Natural killer cell (primary cell): ENCODE data around the gene DUOXA1. TPM values are rescaled to one million over a fixed set of nuclear protein-coding genes. Genes with fewer than 3 reads are reported as not detected.
"Not testable (repeated sequence)": the region's sequence is repeated elsewhere in the genome, so short reads cannot be mapped to it uniquely, and the experiment has no call there.

Source experiments
- ATAC-seq, 3 donors: fragments of 150-1000 bp in 2 of 3; fragments of 200-7000 bp in 1 of 3; cut with Tn5 transposase; 1 replicate in 1 of 3; 2 replicates in 2 of 3; pipeline ENCODE4 v1.10.0; 2021; ENCODE audit warnings: mild to moderate bottlenecking in 2 of 3, moderate library complexity in 2 of 3
- DNase-seq, 2 donors: peaks; one replicate each; pipeline versions ENCODE4 v3.0.0 to v3.0.0-alpha.2; 2013 to 2021; ENCODE audit warnings: mixed read lengths in 1 of 2
- H3K27ac ChIP-seq: one replicate; pipeline ENCODE4 v1.5.1; 2013; ENCODE audit warnings: mild to moderate bottlenecking, low read length
- H3K27me3 ChIP-seq: one replicate; pipeline ENCODE4 v1.6.1; 2013; ENCODE audit warnings: low read length; ENCODE audit not compliant: control insufficient read depth, insufficient read depth
- H3K36me3 ChIP-seq: one replicate; pipeline ENCODE4 v1.6.1; 2013; ENCODE audit warnings: low read length; ENCODE audit not compliant: control insufficient read depth, insufficient read depth
- H3K4me1 ChIP-seq: one replicate; pipeline ENCODE4 v1.6.1; 2013; ENCODE audit warnings: low read length; ENCODE audit not compliant: control insufficient read depth, insufficient read depth
- H3K4me3 ChIP-seq: one replicate; pipeline ENCODE4 v1.5.1; 2013; ENCODE audit warnings: low read length
- H3K9me3 ChIP-seq: one replicate; pipeline ENCODE4 v1.6.1; 2013; ENCODE audit warnings: low read length; ENCODE audit not compliant: control insufficient read depth, insufficient read depth
- H3K27ac Mint-ChIP-seq, 2 donors: one replicate each; pipeline ENCODE4 v1.8.0; 2022; ENCODE audit warnings: mild to moderate bottlenecking in 2 of 2, mixed read lengths in 2 of 2, moderate library complexity in 1 of 2
- H3K27me3 Mint-ChIP-seq, 2 donors: one replicate each; pipeline ENCODE4 v1.8.0; 2022; ENCODE audit warnings: low read depth in 2 of 2, mixed read lengths in 2 of 2
- H3K36me3 Mint-ChIP-seq: one replicate; pipeline ENCODE4 v1.8.0; 2022; ENCODE audit warnings: mixed read lengths
- H3K4me1 Mint-ChIP-seq, 2 donors: one replicate each; pipeline ENCODE4 v1.8.0; 2022; ENCODE audit warnings: mixed read lengths in 2 of 2
- H3K4me3 Mint-ChIP-seq: one replicate; pipeline ENCODE4 v1.8.0; 2022; ENCODE audit warnings: mild to moderate bottlenecking, moderate library complexity, mixed read lengths
- H3K9me3 Mint-ChIP-seq, 2 donors: one replicate each; pipeline ENCODE4 v1.8.0; 2022; ENCODE audit warnings: mixed read lengths in 2 of 2
- WGBS: methylation state at CpG from one replicate; pipeline ENCODE4 v1.1.7; 2013; ENCODE audit warnings: missing lambda C conversion rate; ENCODE audit not compliant: insufficient coverage; 5-methylcytosine and 5-hydroxymethylcytosine counted together
- intact Hi-C: fragments of 100-400 bp; cut with micrococcal nuclease; formaldehyde crosslinking; loops from one replicate; pipeline ENCODE4 v1.14.2; 2022
- total RNA-seq, 4 donors: library from RNA; stranded (reverse); fragments of 120-200 nt in 1 of 4; gene quantifications; one replicate each; pipeline versions ENCODE4 v1.2.3 to v1.2.4, GENCODE V29; 2013 to 2022
- TF ChIP-seq, protein P1 (sequence below): fragments of 200-600 bp; IDR thresholded peaks from one replicate; pipeline ENCODE4 v1.8.0; 2022; ENCODE audit warnings: antibody characterized with exemption

The DUOXA1 gene
- total RNA-seq, 3 donors from 2014 or later (not counting 1 experiment from before 2014, with no cell fraction given) = 0.39 to 0.40 TPM; not detected in 1

DNA sequence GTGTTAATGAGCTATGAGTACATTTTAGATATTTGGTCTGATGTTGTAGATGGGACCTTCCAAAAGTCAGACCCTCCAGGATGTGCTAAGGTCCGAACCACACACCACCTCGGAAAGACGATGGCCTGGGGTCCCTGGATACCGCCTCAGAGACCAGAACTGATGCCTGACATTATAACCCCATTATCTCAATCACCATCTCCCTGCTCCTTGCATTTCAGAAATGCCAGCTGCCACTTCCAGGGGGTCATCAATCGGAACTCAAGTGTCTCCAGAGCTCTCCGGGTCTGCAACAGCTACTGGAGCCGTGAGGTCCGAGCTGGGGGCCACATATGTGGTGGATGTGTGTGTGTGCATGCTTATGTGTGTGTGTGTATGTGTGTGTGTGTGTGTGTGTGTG is 8.0 kb upstream of the DUOXA1 start:
- Mint-ChIP-seq H3K27ac (no peak overlapping the region), H3K4me3 (no peak overlapping the region), H3K4me1 (peaks cover 0 to 18% of the 10 kb centered on the region in 2 donors), H3K36me3 (no peaks in the 10 kb centered on the region), H3K27me3 (peaks cover 30 to 31% of the 10 kb centered on the region in 2 donors), H3K9me3 (no peaks in the 10 kb centered on the region)
- DNase-seq (no peak), ATAC-seq (no peak)
- 89% methylated on average over 8 of the region's 8 CpGs for WGBS
- intact Hi-C loops = no loop called here
- no peaks in the 10 kb centered on the region for H3K36me3 ChIP-seq
- no peaks in the 10 kb centered on the region for H3K9me3 ChIP-seq
- no peak overlapping the region for H3K27ac ChIP-seq
- H3K4me3 ChIP-seq = no peak overlapping the region
- peaks cover 8% of the 10 kb centered on the region for H3K4me1 ChIP-seq
- peaks cover 19% of the 10 kb centered on the region for H3K27me3 ChIP-seq
- TF ChIP-seq, protein P1, sequence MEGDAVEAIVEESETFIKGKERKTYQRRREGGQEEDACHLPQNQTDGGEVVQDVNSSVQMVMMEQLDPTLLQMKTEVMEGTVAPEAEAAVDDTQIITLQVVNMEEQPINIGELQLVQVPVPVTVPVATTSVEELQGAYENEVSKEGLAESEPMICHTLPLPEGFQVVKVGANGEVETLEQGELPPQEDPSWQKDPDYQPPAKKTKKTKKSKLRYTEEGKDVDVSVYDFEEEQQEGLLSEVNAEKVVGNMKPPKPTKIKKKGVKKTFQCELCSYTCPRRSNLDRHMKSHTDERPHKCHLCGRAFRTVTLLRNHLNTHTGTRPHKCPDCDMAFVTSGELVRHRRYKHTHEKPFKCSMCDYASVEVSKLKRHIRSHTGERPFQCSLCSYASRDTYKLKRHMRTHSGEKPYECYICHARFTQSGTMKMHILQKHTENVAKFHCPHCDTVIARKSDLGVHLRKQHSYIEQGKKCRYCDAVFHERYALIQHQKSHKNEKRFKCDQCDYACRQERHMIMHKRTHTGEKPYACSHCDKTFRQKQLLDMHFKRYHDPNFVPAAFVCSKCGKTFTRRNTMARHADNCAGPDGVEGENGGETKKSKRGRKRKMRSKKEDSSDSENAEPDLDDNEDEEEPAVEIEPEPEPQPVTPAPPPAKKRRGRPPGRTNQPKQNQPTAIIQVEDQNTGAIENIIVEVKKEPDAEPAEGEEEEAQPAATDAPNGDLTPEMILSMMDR = no peak

GRCh38 chr15:45136378-45136764 is 6.7 kb upstream of the DUOXA1 start:
- no peak overlapping the region for H3K4me3 ChIP-seq
- Mint-ChIP-seq H3K4me3 (peak overlapping the region; percentile 37), H3K27me3 (peaks cover 37 to 43% of the 10 kb centered on the region in 2 donors), H3K27ac (no peak overlapping the region), H3K4me1 (peaks cover 0 to 18% of the 10 kb centered on the region in 2 donors), H3K36me3 (no peaks in the 10 kb centered on the region), H3K9me3 (no peaks in the 10 kb centered on the region)
- no peaks in the 10 kb centered on the region for H3K9me3 ChIP-seq
- WGBS = 15% methylated on average over 8 of the region's 10 CpGs
- peaks cover 20% of the 10 kb centered on the region for H3K27me3 ChIP-seq
- ATAC-seq (no peak), DNase-seq (peak in 1 of 2 donors; percentile 50)
- no peak overlapping the region for H3K27ac ChIP-seq
- intact Hi-C loops = no loop called here
- TF ChIP-seq, protein P1 = no peak
- no peaks in the 10 kb centered on the region for H3K36me3 ChIP-seq
- H3K4me1 ChIP-seq = peaks cover 8% of the 10 kb centered on the region

DNA sequence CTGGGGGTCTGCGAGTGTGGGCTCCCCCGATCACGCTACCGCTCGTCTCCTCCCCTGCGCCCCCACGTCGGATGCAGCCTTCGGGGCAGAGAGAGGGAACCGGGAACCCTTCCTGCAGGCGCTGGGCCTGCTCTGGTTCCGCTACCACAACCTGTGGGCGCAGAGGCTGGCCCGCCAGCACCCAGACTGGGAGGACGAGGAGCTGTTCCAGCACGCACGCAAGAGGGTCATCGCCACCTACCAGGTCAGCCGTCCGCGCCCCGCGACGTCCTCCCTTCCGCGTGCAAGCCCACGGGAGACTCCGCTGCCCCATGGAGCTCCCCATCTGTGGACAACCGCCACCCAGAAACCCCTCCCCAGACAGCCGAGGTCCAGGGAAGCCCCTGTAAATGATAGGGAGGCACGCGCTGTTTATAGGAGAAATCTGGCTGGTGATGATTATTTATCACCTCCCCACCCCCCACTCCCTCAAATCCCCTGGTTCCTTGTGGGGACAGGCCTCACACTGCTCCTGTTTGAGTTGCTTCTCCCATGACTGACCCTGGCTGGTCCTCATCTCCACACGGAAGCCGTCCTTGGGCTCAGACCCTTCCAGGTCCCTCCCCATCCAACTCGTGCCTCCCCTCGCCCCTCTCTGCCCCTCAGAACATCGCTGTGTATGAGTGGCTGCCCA is 6.2 kb upstream of the DUOXA1 start:
- H3K4me3 ChIP-seq, H3K36me3 ChIP-seq, H3K9me3 Mint-ChIP-seq, H3K27ac ChIP-seq, H3K36me3 Mint-ChIP-seq, DNase-seq, H3K9me3 ChIP-seq, intact Hi-C loops, H3K27ac Mint-ChIP-seq, H3K4me1 ChIP-seq: not testable (repeated sequence)
- H3K27me3 ChIP-seq = peaks cover 23% of the 10 kb centered on the region
- Mint-ChIP-seq H3K27me3 (peaks cover 42 to 48% of the 10 kb centered on the region in 2 donors), H3K4me1 (peaks cover 0 to 18% of the 10 kb centered on the region in 2 donors), H3K4me3 (peak overlapping the region; percentile 37)
- ATAC-seq = peak in 1 of 3 donors; percentile 13
- WGBS = 23% methylated on average over 2 of the region's 37 CpGs

DNA sequence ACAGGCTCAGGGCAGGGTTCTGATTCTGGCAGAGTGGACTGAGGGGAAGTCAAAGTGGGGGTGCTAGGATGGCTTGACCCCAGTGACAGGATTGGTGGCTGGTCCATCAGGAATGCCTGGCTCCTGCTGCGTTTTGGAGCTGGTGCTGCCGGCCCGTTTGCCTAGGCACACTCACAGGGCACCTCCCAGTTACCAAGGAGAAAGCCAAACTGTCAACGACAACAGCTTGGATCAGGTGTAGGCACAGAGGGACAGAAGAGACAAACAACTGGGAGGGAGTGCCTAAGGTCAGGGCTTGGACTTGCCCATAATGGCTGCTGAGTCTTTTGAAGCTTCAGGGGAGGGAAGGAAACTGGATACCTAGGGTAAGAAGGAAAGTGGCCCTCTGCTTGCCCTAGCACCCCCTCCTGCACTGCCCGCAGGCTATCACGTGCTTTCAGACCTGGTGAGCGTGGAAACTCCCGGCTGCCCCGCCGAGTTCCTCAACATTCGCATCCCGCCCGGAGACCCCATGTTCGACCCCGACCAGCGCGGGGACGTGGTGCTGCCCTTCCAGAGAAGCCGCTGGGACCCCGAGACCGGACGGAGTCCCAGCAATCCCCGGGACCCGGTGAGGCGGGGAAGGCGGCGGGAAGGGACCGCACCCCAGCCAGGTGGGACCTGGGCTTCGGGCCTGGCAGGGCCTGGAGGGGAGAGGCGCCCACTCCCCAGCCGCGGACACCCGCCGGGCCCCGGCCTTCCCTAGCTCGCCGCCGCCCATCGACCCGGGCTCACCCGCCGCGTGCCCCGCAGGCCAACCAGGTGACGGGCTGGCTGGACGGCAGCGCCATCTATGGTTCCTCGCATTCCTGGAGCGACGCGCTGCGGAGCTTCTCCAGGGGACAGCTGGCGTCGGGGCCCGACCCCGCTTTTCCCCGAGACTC is 5.3 kb upstream of the DUOXA1 start:
- intact Hi-C loops = no loop called here
- Mint-ChIP-seq H3K4me1 (peaks cover 0 to 18% of the 10 kb centered on the region in 2 donors), H3K4me3 (peak overlapping the region; percentile 52), H3K9me3 (no peaks in the 10 kb centered on the region), H3K27ac (peak overlapping the region in 1 of 2 donors; percentile 39), H3K27me3 (peaks cover 47 to 55% of the 10 kb centered on the region in 2 donors), H3K36me3 (no peaks in the 10 kb centered on the region)
- 8% methylated on average over 56 of the region's 57 CpGs for WGBS
- peaks cover 11% of the 10 kb centered on the region for H3K4me1 ChIP-seq
- H3K27ac ChIP-seq = no peak overlapping the region
- no peaks in the 10 kb centered on the region for H3K9me3 ChIP-seq
- ATAC-seq (peak; percentile 51 to 79 (median 70)), DNase-seq (peak in 1 of 2 donors; percentile 54)
- peaks cover 28% of the 10 kb centered on the region for H3K27me3 ChIP-seq
- H3K36me3 ChIP-seq = no peaks in the 10 kb centered on the region
- H3K4me3 ChIP-seq = no peak overlapping the region
- TF ChIP-seq, protein P1 = no peak
